CD4-positive, alpha-beta T cell treated with Interleukin-6 at 100 ng/mL for 8 hours (primary cell): ENCODE measurements around the gene HEXIM1.

ENCODE experiments used
- DNase-seq: peaks from one replicate; pipeline ENCODE4 v3.0.0-alpha.2; 2020; ENCODE audit warnings: mixed read lengths, low spot score

HEXIM1 gene

GRCh38 chr17:45172541-45173286 is 24.4 kb downstream of the HEXIM1 start:
- DNase-seq: peak; percentile 74

GRCh38 chr17:45175759-45176115 is 27.5 kb downstream of the HEXIM1 start:
- DNase-seq: no peak

GRCh38 chr17:45177563-45177962 is 29.3 kb downstream of the HEXIM1 start:
- no peak for DNase-seq

GRCh38 chr17:45184144-45184543 is 35.9 kb downstream of the HEXIM1 start:
- no peak for DNase-seq

GRCh38 chr17:45186801-45187354 is 38.6 kb downstream of the HEXIM1 start:
- no peak for DNase-seq

GRCh38 chr17:45189009-45189408 is 40.7 kb downstream of the HEXIM1 start:
- no peak for DNase-seq

GRCh38 chr17:45190503-45191255 is 42.4 kb downstream of the HEXIM1 start:
- no peak for DNase-seq

- DNase-seq: no peak
Measured at GRCh38 chr17:45195424-45195823, 47.1 kb downstream of the HEXIM1 start.

- no peak for DNase-seq
Measured at GRCh38 chr17:45197108-45197507, 48.8 kb downstream of the HEXIM1 start.

GRCh38 chr17:45197555-45198334 is 49.5 kb downstream of the HEXIM1 start:
- peak; percentile 82 for DNase-seq

GRCh38 chr17:45200701-45201100 is 52.4 kb downstream of the HEXIM1 start:
- DNase-seq: no peak

GRCh38 chr17:45201457-45201856 is 53.2 kb downstream of the HEXIM1 start:
- DNase-seq: no peak
